ENCODE data around the gene SUPV3L1.
A peak's percentile ranks its signal among the peaks of the same experiment; 100 is the strongest.

Gene SUPV3L1

GRCh38 chr10:69218831-69219230, 38.8 kb downstream of the SUPV3L1 start:
- Histone ChIP-seq H3K36me3 (ENCODE audit: control insufficient read depth, insufficient read depth, low read length) (no peaks in the 10 kb centered on the region), H3K27me3 (ENCODE audit: control insufficient read depth, insufficient read depth, low read length) (no peaks in the 10 kb centered on the region), H3K4me3 (ENCODE audit: low read depth, low read length) (no peak overlapping the region), H3K9me3 (ENCODE audit: control insufficient read depth, insufficient read depth, low read depth, low read length) (no peaks in the 10 kb centered on the region), H3K27ac (ENCODE audit: low read depth, low read length) (no peak overlapping the region), H3K9ac (ENCODE audit: low read length) (no peak overlapping the region), H3K4me1 (ENCODE audit: control insufficient read depth, insufficient read depth, low read length) (peaks cover 9% of the 10 kb centered on the region)

- no peak within 1 kb of the TSS for H3K27ac ChIP-seq (ENCODE audit: low read depth, low read length)
- no peak within 1 kb of the TSS for H3K9ac ChIP-seq (ENCODE audit: low read length)
- H3K4me1 ChIP-seq (ENCODE audit: control insufficient read depth, insufficient read depth, low read length) = peaks cover 9% of the 10 kb centered on the region
- no peaks in the 10 kb centered on the region for H3K9me3 ChIP-seq (ENCODE audit: control insufficient read depth, insufficient read depth, low read depth, low read length)
- no peaks in the 10 kb centered on the region for H3K27me3 ChIP-seq (ENCODE audit: control insufficient read depth, insufficient read depth, low read length)
- H3K36me3 ChIP-seq (ENCODE audit: control insufficient read depth, insufficient read depth, low read length) = no peaks in the 10 kb centered on the region
- H3K4me3 ChIP-seq (ENCODE audit: low read depth, low read length) = no peak within 1 kb of the TSS
These were observed 40.0 kb downstream of the SUPV3L1 start, which contains the start of gene HKDC1 for GRCh38 chr10:69220041-69220451. Gene HKDC1 (plus strand): TSS chr10:69220332. CDS start chr10:69220436, 104 bp downstream.

- Histone ChIP-seq H3K4me1 (ENCODE audit: control insufficient read depth, insufficient read depth, low read length) (peaks cover 9% of the 10 kb centered on the region), H3K9ac (ENCODE audit: low read length) (no peak overlapping the region)
These were observed 40.5 kb downstream of the SUPV3L1 start for GRCh38 chr10:69220507-69220906.

GRCh38 chr10:69222157-69223027, 42.4 kb downstream of the SUPV3L1 start:
- Histone ChIP-seq H3K4me3 (ENCODE audit: low read depth, low read length) (no peak overlapping the region), H3K27ac (ENCODE audit: low read depth, low read length) (peak overlapping the region; percentile 39; the same call in 1 of the 2 replicates), H3K27me3 (ENCODE audit: control insufficient read depth, insufficient read depth, low read length) (no peaks in the 10 kb centered on the region), H3K4me1 (ENCODE audit: control insufficient read depth, insufficient read depth, low read length) (peaks cover 15% of the 10 kb centered on the region), H3K9ac (ENCODE audit: low read length) (peak overlapping the region; percentile 14), H3K36me3 (ENCODE audit: control insufficient read depth, insufficient read depth, low read length) (no peaks in the 10 kb centered on the region), H3K9me3 (ENCODE audit: control insufficient read depth, insufficient read depth, low read depth, low read length) (no peaks in the 10 kb centered on the region)

More at GRCh38 chr10:69220507-69220906, 40.5 kb downstream of the SUPV3L1 start:
- no peaks in the 10 kb centered on the region for H3K9me3 ChIP-seq (ENCODE audit: control insufficient read depth, insufficient read depth, low read depth, low read length)
- no peaks in the 10 kb centered on the region for H3K27me3 ChIP-seq (ENCODE audit: control insufficient read depth, insufficient read depth, low read length)
- no peak overlapping the region for H3K4me3 ChIP-seq (ENCODE audit: low read depth, low read length)
- no peaks in the 10 kb centered on the region for H3K36me3 ChIP-seq (ENCODE audit: control insufficient read depth, insufficient read depth, low read length)
- no peak overlapping the region for H3K27ac ChIP-seq (ENCODE audit: low read depth, low read length)

GRCh38 chr10:69223028-69223342, 43.0 kb downstream of the SUPV3L1 start:
- Histone ChIP-seq H3K36me3 (ENCODE audit: control insufficient read depth, insufficient read depth, low read length) (no peaks in the 10 kb centered on the region), H3K4me1 (ENCODE audit: control insufficient read depth, insufficient read depth, low read length) (peaks cover 15% of the 10 kb centered on the region), H3K27ac (ENCODE audit: low read depth, low read length) (no peak overlapping the region), H3K27me3 (ENCODE audit: control insufficient read depth, insufficient read depth, low read length) (no peaks in the 10 kb centered on the region), H3K9me3 (ENCODE audit: control insufficient read depth, insufficient read depth, low read depth, low read length) (no peaks in the 10 kb centered on the region), H3K4me3 (ENCODE audit: low read depth, low read length) (no peak overlapping the region), H3K9ac (ENCODE audit: low read length) (no peak overlapping the region)

- Histone ChIP-seq H3K9me3 (ENCODE audit: control insufficient read depth, insufficient read depth, low read depth, low read length) (no peaks in the 10 kb centered on the region), H3K4me3 (ENCODE audit: low read depth, low read length) (no peak overlapping the region), H3K4me1 (ENCODE audit: control insufficient read depth, insufficient read depth, low read length) (peaks cover 15% of the 10 kb centered on the region), H3K9ac (ENCODE audit: low read length) (no peak overlapping the region), H3K36me3 (ENCODE audit: control insufficient read depth, insufficient read depth, low read length) (no peaks in the 10 kb centered on the region), H3K27me3 (ENCODE audit: control insufficient read depth, insufficient read depth, low read length) (no peaks in the 10 kb centered on the region), H3K27ac (ENCODE audit: low read depth, low read length) (no peak overlapping the region)
These were observed 45.0 kb downstream of the SUPV3L1 start for GRCh38 chr10:69224862-69225657.

GRCh38 chr10:69225681-69226080, 45.6 kb downstream of the SUPV3L1 start:
- Histone ChIP-seq H3K9me3 (ENCODE audit: control insufficient read depth, insufficient read depth, low read depth, low read length) (no peaks in the 10 kb centered on the region), H3K4me3 (ENCODE audit: low read depth, low read length) (no peak overlapping the region), H3K27ac (ENCODE audit: low read depth, low read length) (no peak overlapping the region), H3K4me1 (ENCODE audit: control insufficient read depth, insufficient read depth, low read length) (peaks cover 15% of the 10 kb centered on the region), H3K27me3 (ENCODE audit: control insufficient read depth, insufficient read depth, low read length) (no peaks in the 10 kb centered on the region), H3K36me3 (ENCODE audit: control insufficient read depth, insufficient read depth, low read length) (no peaks in the 10 kb centered on the region), H3K9ac (ENCODE audit: low read length) (no peak overlapping the region)

GRCh38 chr10:69226919-69227450, 47.0 kb downstream of the SUPV3L1 start:
- H3K9me3 ChIP-seq (ENCODE audit: control insufficient read depth, insufficient read depth, low read depth, low read length) = no peaks in the 10 kb centered on the region
- no peaks in the 10 kb centered on the region for H3K27me3 ChIP-seq (ENCODE audit: control insufficient read depth, insufficient read depth, low read length)
- H3K9ac ChIP-seq (ENCODE audit: low read length) = no peak overlapping the region
- H3K27ac ChIP-seq (ENCODE audit: low read depth, low read length) = no peak overlapping the region
- no peaks in the 10 kb centered on the region for H3K36me3 ChIP-seq (ENCODE audit: control insufficient read depth, insufficient read depth, low read length)
- peaks cover 15% of the 10 kb centered on the region for H3K4me1 ChIP-seq (ENCODE audit: control insufficient read depth, insufficient read depth, low read length)
- H3K4me3 ChIP-seq (ENCODE audit: low read depth, low read length) = no peak overlapping the region

GRCh38 chr10:69228151-69228550, 48.1 kb downstream of the SUPV3L1 start:
- no peaks in the 10 kb centered on the region for H3K27me3 ChIP-seq (ENCODE audit: control insufficient read depth, insufficient read depth, low read length)
- peaks cover 14% of the 10 kb centered on the region for H3K4me1 ChIP-seq (ENCODE audit: control insufficient read depth, insufficient read depth, low read length)
- no peaks in the 10 kb centered on the region for H3K9me3 ChIP-seq (ENCODE audit: control insufficient read depth, insufficient read depth, low read depth, low read length)
- H3K4me3 ChIP-seq (ENCODE audit: low read depth, low read length) = no peak overlapping the region
- no peaks in the 10 kb centered on the region for H3K36me3 ChIP-seq (ENCODE audit: control insufficient read depth, insufficient read depth, low read length)
- H3K9ac ChIP-seq (ENCODE audit: low read length) = no peak overlapping the region
- H3K27ac ChIP-seq (ENCODE audit: low read depth, low read length) = no peak overlapping the region

GRCh38 chr10:69229616-69229916, 49.5 kb downstream of the SUPV3L1 start:
- Histone ChIP-seq H3K9ac (ENCODE audit: low read length) (no peak overlapping the region), H3K27me3 (ENCODE audit: control insufficient read depth, insufficient read depth, low read length) (no peaks in the 10 kb centered on the region), H3K4me1 (ENCODE audit: control insufficient read depth, insufficient read depth, low read length) (peaks cover 14% of the 10 kb centered on the region), H3K9me3 (ENCODE audit: control insufficient read depth, insufficient read depth, low read depth, low read length) (no peaks in the 10 kb centered on the region), H3K4me3 (ENCODE audit: low read depth, low read length) (no peak overlapping the region), H3K36me3 (ENCODE audit: control insufficient read depth, insufficient read depth, low read length) (no peaks in the 10 kb centered on the region), H3K27ac (ENCODE audit: low read depth, low read length) (no peak overlapping the region)

GRCh38 chr10:69230128-69230527, 50.1 kb downstream of the SUPV3L1 start:
- Histone ChIP-seq H3K36me3 (ENCODE audit: control insufficient read depth, insufficient read depth, low read length) (no peaks in the 10 kb centered on the region), H3K4me3 (ENCODE audit: low read depth, low read length) (no peak overlapping the region), H3K27me3 (ENCODE audit: control insufficient read depth, insufficient read depth, low read length) (no peaks in the 10 kb centered on the region), H3K27ac (ENCODE audit: low read depth, low read length) (no peak overlapping the region), H3K4me1 (ENCODE audit: control insufficient read depth, insufficient read depth, low read length) (peaks cover 14% of the 10 kb centered on the region), H3K9me3 (ENCODE audit: control insufficient read depth, insufficient read depth, low read depth, low read length) (no peaks in the 10 kb centered on the region), H3K9ac (ENCODE audit: low read length) (no peak overlapping the region)

Data from HUES6 (cell line).